SK-N-SH treated with all-trans-retinoic acid at 6 μM for 48 hours (cell line): Measurements from ENCODE around the gene DTHD1.

Source experiments
- ATAC-seq: fragments of 200-7000 bp; cut with Tn5 transposase; 3 replicates; pipeline ENCODE4 v1.9.1; 2020; ENCODE audit warnings: mild to moderate bottlenecking, moderate library complexity
- ARNTL ChIP-seq: fragments of 450-650 bp; formaldehyde crosslinking; IDR thresholded peaks from 2 replicates; pipeline ENCODE4 v1.5.0; 2020; ENCODE audit warnings: low read depth, mild to moderate bottlenecking, moderate library complexity, borderline replicate concordance
- BACH2 ChIP-seq: fragments of 250-450 bp; sonication (Bioruptor Pico); IDR thresholded peaks from 2 replicates; pipeline ENCODE4 v1.9.0; 2021; ENCODE audit warnings: mild to moderate bottlenecking, borderline replicate concordance
- CSDC2 ChIP-seq: fragments of 250-450 bp; sonication (Bioruptor Pico); IDR thresholded peaks from 2 replicates; pipeline ENCODE4 v1.5.0; 2020; ENCODE audit warnings: mild to moderate bottlenecking, moderate library complexity
- ESRRG ChIP-seq: fragments of 250-450 bp; sonication (Bioruptor Pico); IDR thresholded peaks from 2 replicates; pipeline ENCODE4 v1.6.1; 2021; ENCODE audit warnings: mild to moderate bottlenecking
- GLIS3 ChIP-seq: fragments of 250-450 bp; sonication (Bioruptor Pico); IDR thresholded peaks from 2 replicates; pipeline ENCODE4 v1.5.0; 2020; ENCODE audit warnings: mild to moderate bottlenecking, moderate library complexity
- ISL1 ChIP-seq: fragments of 250-450 bp; sonication (Bioruptor Pico); IDR thresholded peaks from 2 replicates; pipeline ENCODE4 v2.1.2; 2022; ENCODE audit warnings: mild to moderate bottlenecking, moderate library complexity
- OSR1 ChIP-seq: fragments of 250-450 bp; sonication (Bioruptor Pico); IDR thresholded peaks from 2 replicates; pipeline ENCODE4 v1.8.0; 2022; ENCODE audit warnings: moderate library complexity, mild to moderate bottlenecking, inconsistent platforms
- PATZ1 ChIP-seq: fragments of 250-450 bp; sonication (Bioruptor Pico); IDR thresholded peaks from 2 replicates; pipeline ENCODE4 v1.8.0; 2020; ENCODE audit warnings: mild to moderate bottlenecking, moderate library complexity, borderline replicate concordance
- POU6F1 ChIP-seq: fragments of 250-450 bp; sonication (Bioruptor Pico); IDR thresholded peaks from 2 replicates; pipeline ENCODE4 v1.8.0; 2021; ENCODE audit warnings: low read depth, mild to moderate bottlenecking, moderate library complexity, borderline replicate concordance
- PPARA ChIP-seq: fragments of 250-450 bp; sonication (Bioruptor Pico); IDR thresholded peaks from 2 replicates; pipeline ENCODE4 v1.5.0; 2020; ENCODE audit warnings: mild to moderate bottlenecking, borderline replicate concordance
- RARB ChIP-seq: fragments of 250-450 bp; sonication (Bioruptor Pico); IDR thresholded peaks from 2 replicates; pipeline ENCODE4 v1.8.0; 2021; ENCODE audit warnings: mild to moderate bottlenecking, moderate library complexity
- SNAI2 ChIP-seq: fragments of 250-450 bp; sonication (Bioruptor Pico); IDR thresholded peaks from 2 replicates; pipeline ENCODE4 v1.5.0; 2020; ENCODE audit warnings: mild to moderate bottlenecking, moderate library complexity
- TCF4 ChIP-seq: fragments of 250-450 bp; sonication (Bioruptor Pico); IDR thresholded peaks from 2 replicates; pipeline ENCODE4 v1.8.0; 2021; ENCODE audit warnings: mild to moderate bottlenecking, moderate library complexity, borderline replicate concordance
- TOX ChIP-seq: fragments of 250-450 bp; sonication (Bioruptor Pico); IDR thresholded peaks from 2 replicates; pipeline ENCODE4 v1.8.0; 2021; ENCODE audit warnings: mild to moderate bottlenecking, moderate library complexity, borderline replicate concordance
- TSHZ2 ChIP-seq: fragments of 250-450 bp; sonication (Bioruptor Pico); IDR thresholded peaks from 2 replicates; pipeline ENCODE4 v1.5.0; 2020; ENCODE audit warnings: mild to moderate bottlenecking, moderate library complexity
- ZC3H10 ChIP-seq: fragments of 250-450 bp; sonication (Bioruptor Pico); IDR thresholded peaks from 2 replicates; pipeline ENCODE4 v1.5.1; 2021; ENCODE audit warnings: mild to moderate bottlenecking, moderate library complexity
- ZFP3 ChIP-seq: fragments of 250-450 bp; sonication (Bioruptor Pico); IDR thresholded peaks from 2 replicates; pipeline ENCODE4 v1.5.0; 2020; ENCODE audit warnings: mild to moderate bottlenecking, moderate library complexity
- ZFP30 ChIP-seq: fragments of 450-650 bp; formaldehyde crosslinking; IDR thresholded peaks from 2 replicates; pipeline ENCODE4 v1.5.0; 2022; ENCODE audit warnings: mild to moderate bottlenecking, moderate library complexity
- ZNF565 ChIP-seq: fragments of 450-650 bp; formaldehyde crosslinking; conservative IDR thresholded peaks from 2 replicates; pipeline ENCODE4 v1.5.0; 2020; ENCODE audit warnings: low read depth, mild to moderate bottlenecking, moderate library complexity
- ZNF70 ChIP-seq: fragments of 450-650 bp; formaldehyde crosslinking; IDR thresholded peaks from 2 replicates; pipeline ENCODE4 v1.5.0; 2020; ENCODE audit warnings: mild to moderate bottlenecking, moderate library complexity
- ZNF8 ChIP-seq: fragments of 450-650 bp; formaldehyde crosslinking; IDR thresholded peaks from 2 replicates; pipeline ENCODE4 v1.5.0; 2020; ENCODE audit warnings: mild to moderate bottlenecking, moderate library complexity
- TF ChIP-seq, protein P1 (sequence below): fragments of 250-450 bp; sonication (Bioruptor Pico); IDR thresholded peaks from 2 replicates; pipeline ENCODE4 v1.5.1; 2020; ENCODE audit warnings: low read depth, mild to moderate bottlenecking, moderate library complexity
- TF ChIP-seq, protein P2 (sequence below): fragments of 250-450 bp; sonication (Bioruptor Pico); IDR thresholded peaks from 2 replicates; pipeline ENCODE4 v1.5.1; 2021; ENCODE audit warnings: mild to moderate bottlenecking, moderate library complexity

DTHD1 gene

GRCh38 chr4:36235306-36235705 is 46.1 kb upstream of the DTHD1 start:
- no peak for TF ChIP-seq TSHZ2 (CRISPR knock-in tag)
- peak; percentile 44; the same call in 2 of the 3 replicates for ATAC-seq

DNA sequence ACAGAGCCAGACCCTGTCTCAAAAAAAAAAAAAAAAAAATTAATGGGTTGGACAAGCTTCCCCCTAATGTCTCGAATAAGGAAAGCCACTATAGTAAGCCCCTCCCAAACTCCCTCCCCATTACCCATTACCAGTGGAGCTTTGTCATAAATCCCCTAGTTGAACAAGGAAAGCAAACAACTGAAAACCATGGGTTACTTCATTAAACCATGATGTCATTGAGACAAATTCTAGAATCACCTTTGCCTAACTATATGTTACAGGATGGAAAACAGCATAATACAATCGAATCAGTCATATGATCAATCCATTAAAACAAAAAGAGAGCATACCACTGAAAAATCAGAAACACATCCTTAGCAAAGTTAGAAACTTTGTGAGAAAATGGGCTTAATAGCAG is 45.3 kb upstream of the DTHD1 start:
- TF ChIP-seq ZNF565 (CRISPR knock-in tag) = no peak
- TF ChIP-seq RARB (CRISPR knock-in tag) = no peak
- TF ChIP-seq, protein P1, sequence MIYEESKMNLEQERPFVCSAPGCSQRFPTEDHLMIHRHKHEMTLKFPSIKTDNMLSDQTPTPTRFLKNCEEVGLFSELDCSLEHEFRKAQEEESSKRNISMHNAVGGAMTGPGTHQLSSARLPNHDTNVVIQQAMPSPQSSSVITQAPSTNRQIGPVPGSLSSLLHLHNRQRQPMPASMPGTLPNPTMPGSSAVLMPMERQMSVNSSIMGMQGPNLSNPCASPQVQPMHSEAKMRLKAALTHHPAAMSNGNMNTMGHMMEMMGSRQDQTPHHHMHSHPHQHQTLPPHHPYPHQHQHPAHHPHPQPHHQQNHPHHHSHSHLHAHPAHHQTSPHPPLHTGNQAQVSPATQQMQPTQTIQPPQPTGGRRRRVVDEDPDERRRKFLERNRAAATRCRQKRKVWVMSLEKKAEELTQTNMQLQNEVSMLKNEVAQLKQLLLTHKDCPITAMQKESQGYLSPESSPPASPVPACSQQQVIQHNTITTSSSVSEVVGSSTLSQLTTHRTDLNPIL = no peak
- TF ChIP-seq BACH2 (CRISPR knock-in tag) = no peak
- TF ChIP-seq ARNTL (CRISPR knock-in tag) = no peak
- no peak for TF ChIP-seq ZC3H10 (CRISPR knock-in tag)
- TF ChIP-seq SNAI2 = no peak
- no peak for TF ChIP-seq ZNF8 (CRISPR knock-in tag)
- TF ChIP-seq ZNF70 (CRISPR knock-in tag) = no peak
- no peak for TF ChIP-seq PATZ1 (CRISPR knock-in tag)
- TF ChIP-seq, protein P2, sequence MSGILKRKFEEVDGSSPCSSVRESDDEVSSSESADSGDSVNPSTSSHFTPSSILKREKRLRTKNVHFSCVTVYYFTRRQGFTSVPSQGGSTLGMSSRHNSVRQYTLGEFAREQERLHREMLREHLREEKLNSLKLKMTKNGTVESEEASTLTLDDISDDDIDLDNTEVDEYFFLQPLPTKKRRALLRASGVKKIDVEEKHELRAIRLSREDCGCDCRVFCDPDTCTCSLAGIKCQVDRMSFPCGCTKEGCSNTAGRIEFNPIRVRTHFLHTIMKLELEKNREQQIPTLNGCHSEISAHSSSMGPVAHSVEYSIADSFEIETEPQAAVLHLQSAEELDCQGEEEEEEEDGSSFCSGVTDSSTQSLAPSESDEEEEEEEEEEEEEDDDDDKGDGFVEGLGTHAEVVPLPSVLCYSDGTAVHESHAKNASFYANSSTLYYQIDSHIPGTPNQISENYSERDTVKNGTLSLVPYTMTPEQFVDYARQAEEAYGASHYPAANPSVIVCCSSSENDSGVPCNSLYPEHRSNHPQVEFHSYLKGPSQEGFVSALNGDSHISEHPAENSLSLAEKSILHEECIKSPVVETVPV (CRISPR knock-in tag) = no peak
- no peak for TF ChIP-seq ESRRG
- no peak for TF ChIP-seq TCF4 (CRISPR knock-in tag)
- TF ChIP-seq ZFP3 (CRISPR knock-in tag) = no peak
- TF ChIP-seq ZFP30 (CRISPR knock-in tag) = no peak
- no peak for TF ChIP-seq CSDC2 (CRISPR knock-in tag)
- no peak for TF ChIP-seq OSR1 (CRISPR knock-in tag)
- no peak for TF ChIP-seq GLIS3 (CRISPR knock-in tag)
- ATAC-seq = no peak

DNA sequence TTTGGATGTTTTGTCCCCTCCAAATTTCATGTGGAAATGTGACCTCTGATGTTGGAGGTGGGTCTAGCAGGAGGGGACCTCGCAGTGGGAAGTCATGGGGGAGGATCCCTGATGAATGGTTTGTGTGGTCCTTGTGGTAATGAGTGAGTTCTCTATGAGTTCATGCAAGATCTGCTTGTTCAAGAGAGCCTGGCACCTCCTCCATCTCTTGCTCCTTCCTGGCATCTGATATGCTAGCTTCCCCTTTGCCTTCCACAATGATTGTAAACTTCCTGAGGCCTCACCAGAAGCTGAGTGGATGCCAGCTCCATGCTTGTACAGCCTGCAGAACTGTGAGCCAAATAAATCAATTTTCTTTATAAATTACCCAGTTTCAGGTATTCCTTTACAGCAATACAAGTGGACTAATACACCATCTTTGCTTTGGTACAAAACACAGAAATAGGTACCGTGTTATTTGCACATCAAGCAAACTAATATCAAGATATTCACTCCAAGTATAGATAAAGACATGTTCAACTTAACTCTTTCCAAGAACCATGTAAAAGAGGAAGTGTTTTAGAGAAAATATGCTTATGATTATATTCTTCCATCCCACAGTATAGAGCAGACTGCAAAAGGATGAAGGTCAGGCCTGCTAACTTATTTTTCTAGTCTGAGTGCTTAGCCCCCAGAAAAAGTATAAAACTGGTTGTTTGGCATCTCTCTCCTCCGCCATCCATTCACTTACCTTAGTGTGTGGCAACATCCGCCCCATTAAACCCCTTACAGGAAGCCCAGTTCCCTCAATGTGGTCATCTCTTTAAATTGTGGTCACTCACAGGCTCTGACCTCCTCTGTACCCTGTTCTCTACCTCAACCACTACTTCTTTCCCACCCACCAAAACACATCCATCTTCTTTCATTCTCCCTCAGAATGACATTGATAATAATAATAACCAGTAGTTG is 43.8 kb upstream of the DTHD1 start:
- TF ChIP-seq OSR1 (CRISPR knock-in tag) = no peak
- TF ChIP-seq RARB (CRISPR knock-in tag) = no peak
- TF ChIP-seq TOX (CRISPR knock-in tag) = no peak
- no peak for TF ChIP-seq ZNF8 (CRISPR knock-in tag)
- TF ChIP-seq ARNTL (CRISPR knock-in tag) = no peak
- no peak for TF ChIP-seq CSDC2 (CRISPR knock-in tag)
- TF ChIP-seq TCF4 (CRISPR knock-in tag) = no peak
- no peak for TF ChIP-seq ZNF70 (CRISPR knock-in tag)
- TF ChIP-seq ISL1 (CRISPR knock-in tag) = no peak
- no peak for TF ChIP-seq ESRRG
- TF ChIP-seq PATZ1 (CRISPR knock-in tag) = no peak
- TF ChIP-seq GLIS3 (CRISPR knock-in tag) = no peak
- no peak for TF ChIP-seq BACH2 (CRISPR knock-in tag)
- TF ChIP-seq PPARA (CRISPR knock-in tag) = no peak
- TF ChIP-seq, protein P1 = no peak
- no peak for TF ChIP-seq ZFP3 (CRISPR knock-in tag)
- TF ChIP-seq POU6F1 (CRISPR knock-in tag) = no peak
- no peak for ATAC-seq
